Measurements from ENCODE around the gene AIG1. TPM values are rescaled to one million over a fixed set of nuclear protein-coding genes. Genes with fewer than 3 reads are reported as not detected.

Gene AIG1
- total RNA-seq, 1 experiment from 2014 or later = 51.1 TPM

DNA sequence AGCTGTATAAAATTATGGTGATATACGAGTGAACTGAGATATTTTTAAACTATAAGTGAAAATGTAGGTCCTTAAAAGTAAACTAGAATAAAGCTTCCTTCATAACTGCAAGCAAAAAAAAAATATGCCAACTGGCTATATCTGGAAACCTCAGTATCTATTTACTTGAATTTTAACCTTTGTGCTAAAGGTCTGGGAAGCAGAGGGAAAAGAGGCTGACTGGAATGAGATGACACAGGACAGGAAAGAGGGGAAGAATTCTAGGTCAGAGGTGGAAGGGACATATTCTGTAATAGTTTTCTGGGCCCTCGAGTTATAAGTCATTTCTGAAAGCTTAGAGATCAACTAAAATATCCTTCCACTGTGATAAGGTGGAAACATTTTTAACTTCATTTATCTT, 46.8 kb downstream of the AIG1 start:
- no peak overlapping the region for H3K4me2 ChIP-seq (ENCODE audit: low read length)
- intact Hi-C loops (cut with micrococcal nuclease) = no loop called here
- no TSS peak for BruUV-seq (replicated peaks)
- ChIA-PET CTCF (no interaction called here), RAD21 (ENCODE audit: low non-redundant PET in 1 of 2, low total read pairs in 2 of 2, uncharacterized antibody in 2 of 2, unreplicated experiment in 2 of 2) (no interaction called here), POLR2A (no interaction called here)
- no peaks in the 10 kb centered on the region for H3K9me2 ChIP-seq (ENCODE audit: insufficient read depth)
- H2AFZ ChIP-seq (ENCODE audit: low read depth, low read length, poor library complexity, severe bottlenecking) = no peak overlapping the region
- DNase-seq (ENCODE audit: low read depth, low spot score) (no peak), ATAC-seq (no peak)
- H3K4me1 ChIP-seq (ENCODE audit: control insufficient read depth in 1 of 2, insufficient read depth in 2 of 2, low read length in 2 of 2) = no peaks in the 10 kb centered on the region
- TF ChIP-seq SIN3A (IDR thresholded peaks at IDR 0.05; ENCODE audit: low read depth) = no peak
- no peak for TF ChIP-seq RAD21 (IDR thresholded peaks at IDR 0.05; ENCODE audit: low read depth)
- TF ChIP-seq, protein P1, sequence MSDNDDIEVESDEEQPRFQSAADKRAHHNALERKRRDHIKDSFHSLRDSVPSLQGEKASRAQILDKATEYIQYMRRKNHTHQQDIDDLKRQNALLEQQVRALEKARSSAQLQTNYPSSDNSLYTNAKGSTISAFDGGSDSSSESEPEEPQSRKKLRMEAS (IDR thresholded peaks at IDR 0.05) = no peak
- no peak for TF ChIP-seq SP1 (IDR thresholded peaks at IDR 0.05; ENCODE audit: low read depth)
- TF ChIP-seq YY1 (IDR thresholded peaks at IDR 0.05; ENCODE audit: extremely low read depth, insufficient replicate concordance, low read depth, low read length) = no peak
- TF ChIP-seq POLR2AphosphoS5 (IDR thresholded peaks at IDR 0.05; ENCODE audit: low read depth, low read length) = no peak
- TF ChIP-seq ZNF274 (IDR thresholded peaks at IDR 0.05; ENCODE audit: low read depth, low read length) = no peak
- TF ChIP-seq, protein P2, sequence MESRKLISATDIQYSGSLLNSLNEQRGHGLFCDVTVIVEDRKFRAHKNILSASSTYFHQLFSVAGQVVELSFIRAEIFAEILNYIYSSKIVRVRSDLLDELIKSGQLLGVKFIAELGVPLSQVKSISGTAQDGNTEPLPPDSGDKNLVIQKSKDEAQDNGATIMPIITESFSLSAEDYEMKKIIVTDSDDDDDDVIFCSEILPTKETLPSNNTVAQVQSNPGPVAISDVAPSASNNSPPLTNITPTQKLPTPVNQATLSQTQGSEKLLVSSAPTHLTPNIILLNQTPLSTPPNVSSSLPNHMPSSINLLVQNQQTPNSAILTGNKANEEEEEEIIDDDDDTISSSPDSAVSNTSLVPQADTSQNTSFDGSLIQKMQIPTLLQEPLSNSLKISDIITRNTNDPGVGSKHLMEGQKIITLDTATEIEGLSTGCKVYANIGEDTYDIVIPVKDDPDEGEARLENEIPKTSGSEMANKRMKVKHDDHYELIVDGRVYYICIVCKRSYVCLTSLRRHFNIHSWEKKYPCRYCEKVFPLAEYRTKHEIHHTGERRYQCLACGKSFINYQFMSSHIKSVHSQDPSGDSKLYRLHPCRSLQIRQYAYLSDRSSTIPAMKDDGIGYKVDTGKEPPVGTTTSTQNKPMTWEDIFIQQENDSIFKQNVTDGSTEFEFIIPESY (IDR thresholded peaks at IDR 0.05; ENCODE audit: extremely low read depth, insufficient replicate concordance, low read length) = no peak
- H3K4me3 ChIP-seq (replicated peaks in 1 of 2; ENCODE audit: low read depth in 1 of 2, low read length in 2 of 2) = no peak overlapping the region
- H4K20me1 ChIP-seq (ENCODE audit: insufficient read depth) = no peaks in the 10 kb centered on the region
- no peaks in the 10 kb centered on the region for H3K27me3 ChIP-seq (ENCODE audit: insufficient read depth, low read length)
- no peak overlapping the region for H3K9ac ChIP-seq (ENCODE audit: low read length)
- H3K36me3 ChIP-seq (ENCODE audit: control insufficient read depth in 1 of 2, insufficient read depth in 2 of 2, low read length in 2 of 2) = no peaks in the 10 kb centered on the region
- H3K79me2 ChIP-seq (ENCODE audit: insufficient read depth, low read length) = no peaks in the 10 kb centered on the region
- no peaks in the 10 kb centered on the region for H3K9me3 ChIP-seq (ENCODE audit: control insufficient read depth in 1 of 2, insufficient read depth in 1 of 2, low read depth in 1 of 2, low read length in 2 of 2)
- H3K27ac ChIP-seq (ENCODE audit: low read depth, low read length) = no peak overlapping the region
